Heart left ventricle (tissue), 16 donors: ENCODE measurements around the gene COL11A2. TPM values are rescaled to one million over a fixed set of nuclear protein-coding genes. Genes with fewer than 3 reads are reported as not detected.
"Not testable (repeated sequence)": the region's sequence is repeated elsewhere in the genome, so short reads cannot be mapped to it uniquely, and the experiment has no call there.

ENCODE experiments used
- ATAC-seq, 4 donors: fragments of 200-7000 bp; cut with Tn5 transposase; one replicate each; pipeline ENCODE4 v1.9.1; 2020 to 2022; ENCODE audit warnings: moderate library complexity in 4 of 4, mild to moderate bottlenecking in 3 of 4, moderate number of reproducible peaks in 1 of 4
- DNase-seq, 5 donors: peaks; one replicate each; pipeline ENCODE4 v3.0.0-alpha.2; 2020
- H3K27ac ChIP-seq, 12 donors: fragments of 200-600 bp; sonication (generic) in 4 of 12; one replicate each; pipeline versions ENCODE4 v1.5.0 to v1.8.0; 2016 to 2022; ENCODE audit warnings: mild to moderate bottlenecking in 2 of 12
- H3K27me3 ChIP-seq, 9 donors: fragments of 200-600 bp; sonication (generic) in 2 of 9; one replicate each; pipeline versions ENCODE4 v1.5.1 to v1.8.0; 2016 to 2022; ENCODE audit warnings: mild to moderate bottlenecking in 3 of 9
- H3K36me3 ChIP-seq, 9 donors: fragments of 200-600 bp; sonication (generic) in 2 of 9; one replicate each; pipeline versions ENCODE4 v1.5.0 to v1.8.0; 2018 to 2022; ENCODE audit warnings: mild to moderate bottlenecking in 2 of 9
- H3K4me1 ChIP-seq, 12 donors: fragments of 200-600 bp; sonication (generic) in 4 of 12; one replicate each; pipeline versions ENCODE4 v1.5.0 to v1.8.0; 2016 to 2022; ENCODE audit warnings: mild to moderate bottlenecking in 3 of 12
- H3K4me3 ChIP-seq, 12 donors: fragments of 200-600 bp; sonication (generic) in 4 of 12; one replicate each; pipeline versions ENCODE4 v1.5.0 to v1.8.0; 2017 to 2022; ENCODE audit warnings: mild to moderate bottlenecking in 9 of 12, moderate library complexity in 4 of 12
- H3K9me3 ChIP-seq, 12 donors: fragments of 200-600 bp; sonication (generic) in 4 of 12; one replicate each; pipeline versions ENCODE4 v1.5.0 to v1.8.0; 2016 to 2022; ENCODE audit warnings: mild to moderate bottlenecking in 1 of 12
- POLR2A ChIP-seq, 2 donors: fragments of 450-650 bp; IDR thresholded peaks; one replicate each; pipeline ENCODE4 v1.6.1; 2017; ENCODE audit warnings: antibody characterized with exemption in 2 of 2, mild to moderate bottlenecking in 2 of 2, moderate library complexity in 2 of 2
- WGBS, 4 donors: extraction: QIAGEN DNeasy Blood & Tissue Kit in 2 of 4; methylation state at CpG; one replicate each; pipeline versions ENCODE4 v1.1.5 to v1.1.7; 2013 to 2018; 5-methylcytosine and 5-hydroxymethylcytosine counted together
- intact Hi-C, 10 donors: fragments of 100-400 bp; cut with DNase I; formaldehyde crosslinking; loops; one replicate each; pipeline versions ENCODE4 v1.11.1 to v1.14.2; 2022
- polyA plus RNA-seq, 2 donors: library from polyadenylated mRNA; stranded (reverse); fragments of 200-250 nt; gene quantifications; one replicate each; pipeline ENCODE4 v1.2.3, GENCODE V29; 2013
- total RNA-seq, 9 donors: library from RNA; depleted of rRNA in 2 of 9; stranded (reverse); fragments of >200 nt in 2 of 9; fragmentation: NEBNext Ultra II Directional in 3 of 9; extraction: Animal tissue kit (Norgen Biotek cat#: 25700) in 3 of 9; gene quantifications; one replicate each; pipeline versions ENCODE4 v1.1.0 to v1.2.4, GENCODE V29; 2016 to 2023
- TF ChIP-seq, protein P1 (sequence below), 12 donors: fragments of 200-600 bp; sonication (generic) in 4 of 12; IDR thresholded peaks; one replicate each; pipeline versions ENCODE4 v1.5.0 to v1.8.0; 2018 to 2022; ENCODE audit warnings: antibody characterized with exemption in 12 of 12, mild to moderate bottlenecking in 5 of 12
- donor health status: ischemic (EF 13 %, LVEDD 7.1; RV severe dilation, severe dysfunction).
- donor health status: healthy with polysubstance abuse.
- donor health status: DM: no; HTN: yes; CAD: no.
- donor health status: DM: no; HTN: no; CAD: no.
- donor health status: ischemic (EF 25% LVEDD 6.9; RV normal size, moderate dysfunction).
- donor health status: ischemic (EF 25% LVEDD 5.7; RV mildly dilated, moderate dysfunction).
- donor health status: healthy.
- donor health status: DM: yes; HTN: yes; CAD: no.
- donor health status: ischemic (EF 35%, LVEDD 5.7; RV mildly dilated, moderate dysfunction).
- donor health status: nonischemic (EF 11% LVEDD 7.7; RV severe dilation, severe dysfunction).
- donor health status: DM: yes; HTN: yes; CAD: no.
- donor health status: PGD.
- donor health status: ischemic (EF 29% LVEDD 5.4; RV normal size, mild dysfunction).
- donor health status: nonischemic (EF 23%, LVEDD 6.1; RV moderate dilation, normal function).

The COL11A2 gene
- total and polyA plus RNA-seq, 11 donors: 0.39 to 4.9 (median 0.93) TPM

DNA sequence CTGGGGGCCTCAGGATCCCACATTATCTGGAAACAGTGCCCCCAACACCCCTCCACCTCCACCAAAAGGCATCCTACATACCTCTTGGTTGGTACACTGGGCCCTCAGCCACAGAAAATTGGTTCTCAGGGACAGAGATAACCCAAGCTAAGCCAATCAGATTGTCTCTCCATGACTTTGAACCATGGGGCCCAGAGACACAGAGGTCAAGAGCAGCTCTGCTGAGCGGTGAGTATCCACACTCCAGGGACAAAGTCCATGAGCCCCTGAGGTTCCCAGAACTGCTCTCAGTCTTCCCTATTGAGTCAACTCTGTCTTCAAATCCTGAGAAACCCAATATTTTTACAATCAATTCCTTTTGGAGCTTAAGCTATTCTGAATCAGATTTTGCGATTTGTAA lies 35.3 kb downstream of the COL11A2 start:
- no peak for ATAC-seq

DNA sequence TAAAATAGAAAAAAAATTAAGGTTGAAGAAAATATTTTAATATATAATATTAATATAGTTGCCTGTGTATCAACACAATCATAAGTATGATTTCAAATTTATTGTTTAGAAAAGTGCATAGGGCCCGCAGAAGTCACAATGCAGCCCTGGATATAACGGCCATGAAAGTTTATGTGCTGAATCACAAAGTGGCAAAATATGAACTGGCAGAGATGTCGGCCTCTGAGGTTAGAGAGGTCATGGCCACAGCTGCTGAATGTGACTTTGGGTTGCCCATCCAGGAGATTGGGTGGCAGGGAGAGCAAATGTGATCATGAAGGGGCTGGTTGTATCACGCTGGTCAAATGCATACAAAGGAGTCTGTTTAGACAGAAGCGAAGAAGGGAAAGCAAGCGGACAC lies 35.7 kb downstream of the COL11A2 start:
- Histone ChIP-seq H3K4me3 (no peak overlapping the region), H3K36me3 (no peaks in the 10 kb centered on the region), H3K9me3 (peaks cover 0 to 13% (median 8%) of the 10 kb centered on the region in 12 donors), H3K4me1 (peaks cover 0 to 13% (median 4%) of the 10 kb centered on the region in 12 donors), H3K27me3 (peaks cover 0 to 5% (median 0%) of the 10 kb centered on the region in 9 donors), H3K27ac (no peak overlapping the region)
- no peak for ATAC-seq
- intact Hi-C loops: no loop called here
- TF ChIP-seq, protein P1, sequence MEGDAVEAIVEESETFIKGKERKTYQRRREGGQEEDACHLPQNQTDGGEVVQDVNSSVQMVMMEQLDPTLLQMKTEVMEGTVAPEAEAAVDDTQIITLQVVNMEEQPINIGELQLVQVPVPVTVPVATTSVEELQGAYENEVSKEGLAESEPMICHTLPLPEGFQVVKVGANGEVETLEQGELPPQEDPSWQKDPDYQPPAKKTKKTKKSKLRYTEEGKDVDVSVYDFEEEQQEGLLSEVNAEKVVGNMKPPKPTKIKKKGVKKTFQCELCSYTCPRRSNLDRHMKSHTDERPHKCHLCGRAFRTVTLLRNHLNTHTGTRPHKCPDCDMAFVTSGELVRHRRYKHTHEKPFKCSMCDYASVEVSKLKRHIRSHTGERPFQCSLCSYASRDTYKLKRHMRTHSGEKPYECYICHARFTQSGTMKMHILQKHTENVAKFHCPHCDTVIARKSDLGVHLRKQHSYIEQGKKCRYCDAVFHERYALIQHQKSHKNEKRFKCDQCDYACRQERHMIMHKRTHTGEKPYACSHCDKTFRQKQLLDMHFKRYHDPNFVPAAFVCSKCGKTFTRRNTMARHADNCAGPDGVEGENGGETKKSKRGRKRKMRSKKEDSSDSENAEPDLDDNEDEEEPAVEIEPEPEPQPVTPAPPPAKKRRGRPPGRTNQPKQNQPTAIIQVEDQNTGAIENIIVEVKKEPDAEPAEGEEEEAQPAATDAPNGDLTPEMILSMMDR (IDR thresholded peaks at IDR 0.05): no peak
- no peak for TF ChIP-seq POLR2A (IDR thresholded peaks at IDR 0.05)
- DNase-seq: no peak
- 67 to 92% (median 76%) methylated on average over 6 of the region's 6 CpGs for WGBS, 4 donors

More for the DNA sequence above, 35.3 kb downstream of the COL11A2 start:
- TF ChIP-seq, protein P1 (IDR thresholded peaks at IDR 0.05): no peak
- TF ChIP-seq POLR2A (IDR thresholded peaks at IDR 0.05): no peak
- DNase-seq: no peak
- H3K36me3 ChIP-seq: no peaks in the 10 kb centered on the region
- peaks cover 0 to 5% (median 0%) of the 10 kb centered on the region in 9 donors for H3K27me3 ChIP-seq
- H3K27ac ChIP-seq: no peak overlapping the region
- intact Hi-C loops: no loop called here
- H3K4me3 ChIP-seq: no peak overlapping the region
- WGBS, 4 donors: 83 to 88% (median 86%) methylated on average over 2 of the region's 2 CpGs
- H3K9me3 ChIP-seq: peaks cover 0 to 9% (median 4%) of the 10 kb centered on the region in 12 donors
- H3K4me1 ChIP-seq: peaks cover 0 to 17% (median 8%) of the 10 kb centered on the region in 12 donors

DNA sequence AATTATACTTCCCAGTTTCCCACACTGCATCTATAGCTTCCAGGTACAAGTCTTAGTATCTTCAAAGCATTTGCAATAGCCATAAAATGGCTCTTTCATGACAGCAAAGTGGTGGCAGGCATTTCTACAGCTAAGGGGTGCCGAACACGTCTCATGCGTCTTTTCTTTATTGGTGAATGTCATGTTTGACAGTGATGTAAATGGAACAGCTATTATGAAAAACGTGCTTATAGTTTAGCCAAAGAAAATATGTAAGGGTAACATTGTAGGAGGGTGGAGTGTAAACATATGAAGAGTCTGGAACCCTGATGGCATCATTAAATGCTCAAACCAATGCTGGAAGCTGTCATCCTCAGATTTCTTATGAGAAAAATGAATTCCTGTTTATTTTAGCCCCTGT lies 37.9 kb downstream of the COL11A2 start:
- DNase-seq: no peak
- no peak overlapping the region for H3K4me3 ChIP-seq
- H3K27ac ChIP-seq: no peak overlapping the region
- no peaks in the 10 kb centered on the region for H3K4me1 ChIP-seq
- no peaks in the 10 kb centered on the region for H3K36me3 ChIP-seq
- H3K27me3 ChIP-seq: peaks cover 0 to 8% (median 0%) of the 10 kb centered on the region in 9 donors
- ATAC-seq: no peak
- no peak for TF ChIP-seq POLR2A (IDR thresholded peaks at IDR 0.05)
- 67 to 71% (median 71%) methylated on average over 4 of the region's 4 CpGs for WGBS, 4 donors
- intact Hi-C loops: no loop called here
- H3K9me3 ChIP-seq: peaks cover 0 to 18% (median 10%) of the 10 kb centered on the region in 12 donors

DNA sequence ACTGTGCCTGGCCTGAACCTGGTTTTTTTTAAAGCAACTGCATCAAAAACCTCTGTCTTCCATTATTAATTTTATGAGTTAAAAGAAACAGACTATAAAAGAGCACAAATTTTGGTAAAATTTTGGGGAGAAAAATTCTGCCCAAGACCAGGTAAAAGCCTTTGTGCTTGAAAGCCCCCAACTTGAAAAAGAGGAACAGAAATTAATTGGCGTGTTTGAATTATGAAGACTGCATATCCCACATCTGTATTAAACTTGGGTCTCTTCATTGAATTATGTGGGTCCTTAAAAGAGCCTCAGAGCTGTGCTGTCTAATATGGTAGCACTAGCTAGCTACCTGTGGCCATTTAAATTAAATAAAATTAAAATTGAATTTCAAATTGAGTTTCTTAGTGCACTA lies 41.2 kb downstream of the COL11A2 start:
- H3K4me1 ChIP-seq: no peaks in the 10 kb centered on the region
- ATAC-seq (no peak), DNase-seq (no peak)
- no peaks in the 10 kb centered on the region for H3K36me3 ChIP-seq
- TF ChIP-seq POLR2A (IDR thresholded peaks at IDR 0.05): no peak
- TF ChIP-seq, protein P1 (IDR thresholded peaks at IDR 0.05): no peak
- intact Hi-C loops: no loop called here
- H3K4me3 ChIP-seq: no peak overlapping the region
- WGBS, 4 donors: 83 to 86% (median 85%) methylated on average over 1 of the region's 1 CpG
- H3K27ac ChIP-seq: no peak overlapping the region
- peaks cover 0 to 15% (median 4%) of the 10 kb centered on the region in 9 donors for H3K27me3 ChIP-seq
- H3K9me3 ChIP-seq: peaks cover 0 to 18% (median 10%) of the 10 kb centered on the region in 12 donors

DNA sequence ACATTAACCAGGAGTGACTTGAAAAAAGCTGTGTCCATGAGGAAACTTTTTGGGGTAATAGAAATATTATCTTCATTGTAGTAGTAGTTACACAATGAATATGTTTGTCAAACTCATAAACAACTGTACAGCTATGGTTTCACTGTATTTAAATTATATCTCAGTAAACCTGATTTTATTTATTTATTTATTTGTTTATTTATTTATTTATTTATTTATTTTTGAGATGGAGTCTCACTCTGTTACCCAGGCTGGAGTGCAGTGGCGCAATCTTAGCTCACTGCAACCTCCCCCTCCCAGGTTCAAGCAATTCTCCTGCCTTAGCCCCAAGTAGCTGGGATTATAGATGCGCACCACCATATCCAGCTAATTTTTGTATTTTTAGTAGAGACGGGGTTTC lies 41.7 kb downstream of the COL11A2 start:
- ATAC-seq, H3K4me3 ChIP-seq, H3K4me1 ChIP-seq, DNase-seq, intact Hi-C loops, H3K27ac ChIP-seq, H3K36me3 ChIP-seq: not testable (repeated sequence)
- 82 to 96% (median 88%) methylated on average over 3 of the region's 3 CpGs for WGBS, 4 donors
- H3K27me3 ChIP-seq: peaks cover 0 to 15% (median 4%) of the 10 kb centered on the region in 9 donors
- peaks cover 0 to 18% (median 10%) of the 10 kb centered on the region in 12 donors for H3K9me3 ChIP-seq
